Measurements from ENCODE around the gene MAGI2. TPM values are rescaled to one million over a fixed set of nuclear protein-coding genes. Genes with fewer than 3 reads are reported as not detected.

Gene MAGI2
- total RNA-seq, 4 donors from 2014 or later: 7.8 to 44.7 (median 21.1) TPM

DNA sequence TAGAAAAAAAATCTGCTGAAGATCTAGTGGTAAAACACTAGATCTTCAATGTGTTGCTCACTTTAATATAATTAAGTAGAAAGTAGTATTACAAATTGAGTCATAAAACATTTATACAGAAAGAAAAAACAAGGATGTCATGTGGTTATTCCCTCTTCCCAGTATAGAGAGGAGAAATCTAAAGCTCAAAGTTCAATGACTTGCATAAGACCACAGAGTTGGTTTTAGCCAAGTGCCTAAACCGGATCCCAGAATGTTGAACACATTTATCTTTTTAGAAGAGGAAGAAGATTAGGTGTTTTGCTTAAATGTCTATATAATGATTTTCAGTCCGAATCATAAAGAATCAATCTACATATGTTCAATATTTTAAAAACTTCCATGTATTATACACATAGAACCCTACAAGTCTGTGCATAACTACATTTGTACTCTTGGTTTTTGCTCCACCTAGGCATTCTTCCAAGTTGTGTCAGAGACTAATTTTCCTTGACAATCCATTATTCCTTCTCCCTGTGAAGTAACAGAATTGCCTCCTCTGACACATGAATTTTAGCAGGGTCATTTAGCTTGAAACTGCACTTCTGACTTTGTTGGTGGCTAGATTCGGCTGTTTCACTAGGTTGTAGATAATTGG is 389.2 kb downstream of the MAGI2 start:
- WGBS, 2 donors (ENCODE audit: low coverage in 1 of 2): 51 to 84% methylated on average over 3 of the region's 3 CpGs
- ATAC-seq: no peak
- Histone ChIP-seq H3K27ac (no peak overlapping the region), H3K9me3 (peaks cover 0 to 11% (median 0%) of the 10 kb centered on the region in 3 donors), H3K4me3 (no peak overlapping the region), H3K36me3 (no peaks in the 10 kb centered on the region), H3K4me1 (no peaks in the 10 kb centered on the region), H3K27me3 (no peaks in the 10 kb centered on the region)
- no peak for TF ChIP-seq CTCF (IDR thresholded peaks at IDR 0.05)
- TF ChIP-seq POLR2A (IDR thresholded peaks at IDR 0.05): no peak
- TF ChIP-seq EP300 (IDR thresholded peaks at IDR 0.05): no peak
- no peak for TF ChIP-seq POLR2AphosphoS5 (IDR thresholded peaks at IDR 0.05)

DNA sequence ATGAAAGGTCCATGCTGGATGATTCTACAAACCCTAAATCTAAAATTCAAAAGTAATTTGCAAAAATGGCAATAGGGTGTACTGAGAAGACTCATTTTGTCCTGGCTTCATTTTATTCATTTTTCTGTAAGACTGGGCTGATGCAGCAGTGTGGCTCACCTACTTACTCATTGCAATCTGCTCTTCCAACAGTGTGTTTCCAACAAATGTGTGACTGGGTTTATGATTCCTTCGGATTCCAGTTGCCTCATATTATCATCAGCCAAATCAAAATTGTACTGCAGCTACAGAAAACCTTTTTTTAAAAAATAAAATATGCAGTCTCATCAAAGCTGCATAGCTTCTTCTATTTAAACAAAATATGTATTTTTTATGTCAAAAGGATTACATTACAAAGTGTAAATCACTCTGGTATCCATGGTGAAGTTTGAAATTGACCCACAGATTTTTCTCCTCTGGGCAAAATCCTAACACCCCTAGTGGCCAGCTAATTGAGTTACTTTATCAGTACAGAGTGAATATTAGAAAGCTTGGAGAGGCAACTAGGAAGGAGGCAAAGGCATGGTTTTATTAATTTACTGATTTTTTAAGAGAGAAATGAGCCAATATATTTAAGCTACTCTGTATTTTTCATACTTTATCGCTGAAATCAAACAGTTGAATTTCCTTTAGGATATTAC is 390.3 kb downstream of the MAGI2 start:
- no peak for ATAC-seq
- H3K27me3 ChIP-seq: no peaks in the 10 kb centered on the region
- 47 to 71% methylated on average over 2 of the region's 2 CpGs for WGBS, 2 donors (ENCODE audit: low coverage in 1 of 2)

GRCh38 chr7:79060498-79060897 is 393.0 kb downstream of the MAGI2 start:
- 82 to 84% methylated on average over 3 of the region's 3 CpGs for WGBS, 2 donors (ENCODE audit: low coverage in 1 of 2)
- TF ChIP-seq CTCF (IDR thresholded peaks at IDR 0.05) (no peak), POLR2A (IDR thresholded peaks at IDR 0.05) (no peak), EP300 (IDR thresholded peaks at IDR 0.05) (no peak), POLR2AphosphoS5 (IDR thresholded peaks at IDR 0.05) (no peak)
- no peaks in the 10 kb centered on the region for H3K27me3 ChIP-seq

More for the DNA sequence above, 390.3 kb downstream of the MAGI2 start:
- Histone ChIP-seq H3K4me3 (no peak overlapping the region), H3K27ac (no peak overlapping the region), H3K4me1 (no peaks in the 10 kb centered on the region), H3K9me3 (peaks cover 0 to 11% (median 0%) of the 10 kb centered on the region in 3 donors), H3K36me3 (no peaks in the 10 kb centered on the region)
- no peak for TF ChIP-seq CTCF (IDR thresholded peaks at IDR 0.05)
- no peak for TF ChIP-seq POLR2A (IDR thresholded peaks at IDR 0.05)
- TF ChIP-seq POLR2AphosphoS5 (IDR thresholded peaks at IDR 0.05): no peak
- no peak for TF ChIP-seq EP300 (IDR thresholded peaks at IDR 0.05)

DNA sequence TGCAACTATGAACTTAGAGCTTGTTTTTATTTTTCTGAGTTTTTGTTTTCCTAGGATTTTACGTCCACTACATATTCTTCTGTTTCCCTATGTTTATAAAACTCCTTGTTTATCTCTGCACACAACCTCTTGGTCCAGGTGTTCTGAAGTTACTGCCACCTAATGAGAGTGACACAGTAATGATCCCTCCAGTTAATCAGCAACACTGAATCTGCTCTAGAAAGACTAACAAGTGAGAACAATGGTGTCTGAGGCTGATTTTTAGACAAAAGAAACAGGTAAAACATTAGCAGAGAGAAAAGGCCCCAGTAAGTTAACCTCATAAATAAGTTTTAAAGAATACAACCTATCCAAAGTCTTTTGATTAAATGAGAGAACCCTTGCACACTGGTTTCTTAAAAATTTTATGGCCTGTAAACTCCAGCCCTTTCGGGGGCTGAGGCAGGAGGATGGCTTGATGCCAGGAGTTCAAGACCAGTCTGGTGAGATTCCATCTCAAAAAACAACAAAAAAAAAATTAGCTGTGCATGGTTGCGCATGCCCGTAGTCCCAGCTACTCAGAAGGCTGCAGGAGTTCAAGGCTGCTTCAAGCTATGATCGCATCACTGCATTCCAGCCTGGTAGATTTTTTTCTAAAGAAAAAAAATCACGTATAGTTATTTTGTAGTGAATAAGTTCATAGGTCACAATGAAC is 397.6 kb downstream of the MAGI2 start:
- H3K27ac ChIP-seq: no peak overlapping the region

More at GRCh38 chr7:79060498-79060897, 393.0 kb downstream of the MAGI2 start:
- no peak for ATAC-seq
- no peaks in the 10 kb centered on the region for H3K36me3 ChIP-seq
- H3K9me3 ChIP-seq: no peaks in the 10 kb centered on the region
- no peak overlapping the region for H3K27ac ChIP-seq
- H3K4me3 ChIP-seq: no peak overlapping the region
- H3K4me1 ChIP-seq: no peaks in the 10 kb centered on the region

More for the DNA sequence above, 397.6 kb downstream of the MAGI2 start:
- no peak for TF ChIP-seq POLR2AphosphoS5 (IDR thresholded peaks at IDR 0.05)
- no peak for TF ChIP-seq EP300 (IDR thresholded peaks at IDR 0.05)
- no peak for TF ChIP-seq CTCF (IDR thresholded peaks at IDR 0.05)
- TF ChIP-seq POLR2A (IDR thresholded peaks at IDR 0.05): no peak
- no peaks in the 10 kb centered on the region for H3K27me3 ChIP-seq
- ATAC-seq: no peak
- H3K9me3 ChIP-seq: no peaks in the 10 kb centered on the region
- no peak overlapping the region for H3K4me3 ChIP-seq
- 79 to 83% methylated on average over 3 to 6 of the region's 6 CpGs for WGBS, 2 donors (ENCODE audit: low coverage in 1 of 2)
- H3K4me1 ChIP-seq: no peaks in the 10 kb centered on the region
- H3K36me3 ChIP-seq: no peaks in the 10 kb centered on the region
